Prostate gland (tissue), 2 donors: ENCODE data around the gene GP9. TPM values are rescaled to one million over a fixed set of nuclear protein-coding genes. Genes with fewer than 3 reads are reported as not detected.
A peak's percentile ranks its signal among the peaks of the same experiment; 100 is the strongest.
"Not testable (repeated sequence)": the region's sequence is repeated elsewhere in the genome, so short reads cannot be mapped to it uniquely, and the experiment has no call there.

ENCODE experiments used
- DNase-seq: peaks from one replicate; pipeline ENCODE4 v3.0.0-alpha.2; 2019; ENCODE audit warnings: low spot score
- H3K27ac ChIP-seq, 2 donors: fragments of 200-600 bp; sonication (generic); 2 replicates each; pipeline ENCODE4 v1.5.1; 2017 to 2019
- H3K27me3 ChIP-seq: fragments of 200-600 bp; sonication (generic); replicated peaks from 2 replicates; pipeline ENCODE4 v1.5.1; 2019; ENCODE audit not compliant: insufficient read depth
- H3K36me3 ChIP-seq, 2 donors: fragments of 200-600 bp; sonication (generic); 1 replicate in 1 of 2; 2 replicates in 1 of 2; pipeline versions ENCODE4 v1.5.1 to v1.8.1; 2017 to 2019
- H3K4me1 ChIP-seq: fragments of 200-600 bp; sonication (generic); replicated peaks from 2 replicates; pipeline ENCODE4 v1.5.1; 2019
- H3K4me3 ChIP-seq, 2 donors: fragments of 200-600 bp; sonication (generic); 2 replicates each; pipeline ENCODE4 v1.5.1; 2017 to 2019
- H3K9me3 ChIP-seq: fragments of 200-600 bp; sonication (generic); 2 replicates; pipeline ENCODE4 v1.5.1; 2017
- CTCF ChIP-seq, 4 experiments: fragments of 200-600 bp in 2 of 4; fragments of 450-650 bp in 2 of 4; sonication (generic) in 2 of 4; IDR thresholded peaks; 1 replicate in 3 of 4; 2 replicates in 1 of 4; pipeline ENCODE4 v1.5.1; 2016 to 2019; ENCODE audit warnings: antibody characterized with exemption in 4 of 4, mild to moderate bottlenecking in 2 of 4, moderate library complexity in 2 of 4
- POLR2A ChIP-seq: fragments of 450-650 bp; IDR thresholded peaks from one replicate; pipeline ENCODE4 v1.6.1; 2016; ENCODE audit warnings: antibody characterized with exemption, mild to moderate bottlenecking
- POLR2AphosphoS5 ChIP-seq: sonication (generic); formaldehyde crosslinking; IDR thresholded peaks from one replicate; pipeline ENCODE4 v1.6.1; 2017; ENCODE audit warnings: antibody characterized with exemption
- WGBS: methylation state at CpG from one replicate; pipeline ENCODE4 v1.1.5; 2018; 5-methylcytosine and 5-hydroxymethylcytosine counted together
- intact Hi-C: fragments of 100-400 bp; cut with DNase I; formaldehyde crosslinking; loops from one replicate; pipeline ENCODE4 v1.14.2; 2022
- total RNA-seq, 2 donors: library from RNA; depleted of rRNA; stranded (reverse); fragments of >200 nt; gene quantifications; one replicate each; pipeline ENCODE4 v1.1.0, GENCODE V29; 2016

The GP9 gene
- total RNA-seq, 2 donors from 2014 or later: not detected

GRCh38 chr3:129087138-129087702 is 26.6 kb downstream of the GP9 start:
- TF ChIP-seq POLR2AphosphoS5 (peak; percentile 64), CTCF (IDR thresholded peaks at IDR 0.05) (no peak)
- peak; percentile 72 for DNase-seq
- Histone ChIP-seq H3K9me3 (no peaks in the 10 kb centered on the region), H3K4me1 (peaks cover 4% of the 10 kb centered on the region), H3K36me3 (no peaks in the 10 kb centered on the region), H3K4me3 (no peak overlapping the region), H3K27me3 (no peaks in the 10 kb centered on the region), H3K27ac (peak overlapping the region; percentile 82 to 83)
- intact Hi-C loops: loop anchor here (10.0 kb wide), 1 partner anchor 112 kb away; no protein-coding TSS in a partner anchor
- WGBS: 30% methylated on average over 8 of the region's 8 CpGs

GRCh38 chr3:129087904-129088303 is 27.3 kb downstream of the GP9 start:
- H3K27me3 ChIP-seq, H3K36me3 ChIP-seq, H3K4me1 ChIP-seq, H3K4me3 ChIP-seq, H3K9me3 ChIP-seq, H3K27ac ChIP-seq: not testable (repeated sequence)
- 7% methylated on average over 3 of the region's 9 CpGs for WGBS
- intact Hi-C loops: loop anchor here (10.0 kb wide), 1 partner anchor 113 kb away; no protein-coding TSS in a partner anchor
- peak; percentile 49 for DNase-seq

GRCh38 chr3:129088312-129088711 is 27.7 kb downstream of the GP9 start:
- not testable (repeated sequence) for DNase-seq, H3K9me3 ChIP-seq, H3K4me3 ChIP-seq, H3K27me3 ChIP-seq, H3K4me1 ChIP-seq, H3K36me3 ChIP-seq, H3K27ac ChIP-seq
- WGBS: no CpG with 5 or more reads among the region's 6 CpGs
- intact Hi-C loops: loop anchor here (10.0 kb wide), 1 partner anchor 114 kb away; no protein-coding TSS in a partner anchor

GRCh38 chr3:129095285-129095684 is 34.7 kb downstream of the GP9 start:
- Histone ChIP-seq H3K27ac (no peak overlapping the region), H3K36me3 (peaks cover 0 to 3% of the 10 kb centered on the region in 2 donors), H3K27me3 (no peaks in the 10 kb centered on the region), H3K9me3 (no peaks in the 10 kb centered on the region), H3K4me3 (no peak overlapping the region), H3K4me1 (no peaks in the 10 kb centered on the region)
- no peak for DNase-seq
- intact Hi-C loops: no loop called here
- 98% methylated on average over 9 of the region's 10 CpGs for WGBS
- TF ChIP-seq POLR2AphosphoS5: no peak
- TF ChIP-seq CTCF (IDR thresholded peaks at IDR 0.05): no peak
- TF ChIP-seq POLR2A: no peak

GRCh38 chr3:129100274-129100673 is 39.7 kb downstream of the GP9 start:
- TF ChIP-seq POLR2AphosphoS5 (no peak), CTCF (IDR thresholded peaks at IDR 0.05) (no peak), POLR2A (no peak)
- no peak for DNase-seq
- intact Hi-C loops: no loop called here
- no peaks in the 10 kb centered on the region for H3K4me1 ChIP-seq
- H3K27ac ChIP-seq: no peak overlapping the region
- no peaks in the 10 kb centered on the region for H3K36me3 ChIP-seq
- no peaks in the 10 kb centered on the region for H3K27me3 ChIP-seq
- WGBS: 59% methylated on average over 1 of the region's 1 CpG
- no peak overlapping the region for H3K4me3 ChIP-seq
- H3K9me3 ChIP-seq: no peaks in the 10 kb centered on the region

GRCh38 chr3:129101370-129102138 is 41.0 kb downstream of the GP9 start:
- no peak for TF ChIP-seq CTCF (IDR thresholded peaks at IDR 0.05)
- TF ChIP-seq POLR2AphosphoS5: no peak
- no peak for TF ChIP-seq POLR2A
- intact Hi-C loops: no loop called here
- Histone ChIP-seq H3K9me3 (no peaks in the 10 kb centered on the region), H3K27me3 (no peaks in the 10 kb centered on the region), H3K4me3 (no peak overlapping the region), H3K36me3 (no peaks in the 10 kb centered on the region), H3K4me1 (no peaks in the 10 kb centered on the region), H3K27ac (no peak overlapping the region)
- DNase-seq: no peak
- WGBS: 83% methylated on average over 12 of the region's 12 CpGs
